HepG2 (cell line): ENCODE data around the gene PSMD1. TPM values are rescaled to one million over a fixed set of nuclear protein-coding genes. Genes with fewer than 3 reads are reported as not detected.

Source experiments
- ARNTL ChIP-seq: sonication (generic); formaldehyde crosslinking; IDR thresholded peaks from 2 replicates; pipeline ENCODE4 v1.4.0; 2020; ENCODE audit warnings: mild to moderate bottlenecking, missing genetic modification reagents
- ATF1 ChIP-seq: IDR thresholded peaks from 2 replicates; pipeline ENCODE4 v1.6.1; 2016; ENCODE audit warnings: mild to moderate bottlenecking, control low read depth
- GMEB1 ChIP-seq: sonication (generic); formaldehyde crosslinking; IDR thresholded peaks from 2 replicates; pipeline ENCODE4 v1.5.1; 2020; ENCODE audit warnings: missing genetic modification reagents, mild to moderate bottlenecking, borderline replicate concordance
- HNF4G ChIP-seq, 2 experiments: sonication (generic) in 1 of 2; formaldehyde crosslinking in 1 of 2; IDR thresholded peaks; 2 replicates each; pipeline versions ENCODE4 v1.4.0 to v1.6.1; 2011 to 2020; ENCODE audit warnings: borderline replicate concordance in 2 of 2, low read depth in 2 of 2, mild to moderate bottlenecking in 2 of 2, low read length in 1 of 2, missing genetic modification reagents in 1 of 2, moderate library complexity in 1 of 2
- KIAA2018 ChIP-seq: sonication (generic); formaldehyde crosslinking; IDR thresholded peaks from 2 replicates; pipeline ENCODE4 v1.5.0; 2020; ENCODE audit warnings: mild to moderate bottlenecking, missing genetic modification reagents, borderline replicate concordance
- NCOA5 ChIP-seq: sonication (generic); formaldehyde crosslinking; IDR thresholded peaks from 2 replicates; pipeline ENCODE4 v1.4.0; 2020; ENCODE audit warnings: missing genetic modification reagents
- POLR2AphosphoS2 ChIP-seq: IDR thresholded peaks from 2 replicates; pipeline ENCODE4 v1.6.1; 2011; ENCODE audit warnings: low read depth, low read length, improper control_type of control experiment
- SMAD1 ChIP-seq: sonication (generic); formaldehyde crosslinking; IDR thresholded peaks from 2 replicates; pipeline ENCODE4 v1.4.0; 2020; ENCODE audit warnings: missing genetic modification reagents, low read depth, mild to moderate bottlenecking, borderline replicate concordance
- STAT5B ChIP-seq: sonication (generic); formaldehyde crosslinking; IDR thresholded peaks from 2 replicates; pipeline ENCODE4 v1.4.0; 2020; ENCODE audit warnings: missing genetic modification reagents
- ZBTB8A ChIP-seq: sonication (generic); formaldehyde crosslinking; IDR thresholded peaks from 2 replicates; pipeline ENCODE4 v1.4.0; 2020; ENCODE audit warnings: mild to moderate bottlenecking, low read depth, missing genetic modification reagents, borderline replicate concordance
- ZC3H13 ChIP-seq: sonication (generic); formaldehyde crosslinking; IDR thresholded peaks from 2 replicates; pipeline ENCODE4 v1.8.1; 2023; ENCODE audit warnings: mild to moderate bottlenecking, missing genetic modification reagents, moderate library complexity
- ZNF281 ChIP-seq: sonication (generic); formaldehyde crosslinking; IDR thresholded peaks from 2 replicates; pipeline ENCODE4 v1.4.0; 2020; ENCODE audit warnings: missing genetic modification reagents, borderline replicate concordance
- ZNF33A ChIP-seq: sonication (generic); formaldehyde crosslinking; IDR thresholded peaks from 2 replicates; pipeline ENCODE4 v1.5.1; 2020; ENCODE audit warnings: missing genetic modification reagents, mild to moderate bottlenecking, moderate library complexity, borderline replicate concordance
- ZNF713 ChIP-seq: sonication (generic); formaldehyde crosslinking; IDR thresholded peaks from 2 replicates; pipeline ENCODE4 v1.4.0; 2020; ENCODE audit warnings: mild to moderate bottlenecking, missing genetic modification reagents
- ZNF740 ChIP-seq: sonication (generic); formaldehyde crosslinking; IDR thresholded peaks from 2 replicates; pipeline ENCODE4 v1.4.0; 2020; ENCODE audit warnings: missing genetic modification reagents
- polyA plus RNA-seq, 8 experiments: library from polyadenylated mRNA; depleted of rRNA in 3 of 8; stranded (reverse) in 7 of 8; unstranded in 1 of 8; fragments of >200 nt; fragmentation: Illumina TruSeq in 4 of 8; extraction: Trizol in 4 of 8; gene quantifications; 2 replicates each; pipeline versions ENCODE4 v1.2.1 to v1.2.3, GENCODE V29; 2011 to 2016; ENCODE audit warnings: low read depth in 4 of 8, missing spikeins in 1 of 8, mixed read lengths in 1 of 8; ENCODE audit not compliant: insufficient read depth in 1 of 8
- total RNA-seq, 5 experiments: library from RNA; depleted of rRNA; stranded (reverse); fragments of >200 nt; fragmentation: Illumina TruSeq; extraction: Trizol; gene quantifications; 2 replicates each; pipeline ENCODE4 v1.2.3, GENCODE V29; 2016; ENCODE audit warnings: low read depth in 1 of 5

PSMD1 gene
- total and polyA plus RNA-seq, 2 of the 13 experiments (the other 11 are each of a cell fraction or from before 2014, with no cell fraction given) = 136 to 191 TPM

DNA sequence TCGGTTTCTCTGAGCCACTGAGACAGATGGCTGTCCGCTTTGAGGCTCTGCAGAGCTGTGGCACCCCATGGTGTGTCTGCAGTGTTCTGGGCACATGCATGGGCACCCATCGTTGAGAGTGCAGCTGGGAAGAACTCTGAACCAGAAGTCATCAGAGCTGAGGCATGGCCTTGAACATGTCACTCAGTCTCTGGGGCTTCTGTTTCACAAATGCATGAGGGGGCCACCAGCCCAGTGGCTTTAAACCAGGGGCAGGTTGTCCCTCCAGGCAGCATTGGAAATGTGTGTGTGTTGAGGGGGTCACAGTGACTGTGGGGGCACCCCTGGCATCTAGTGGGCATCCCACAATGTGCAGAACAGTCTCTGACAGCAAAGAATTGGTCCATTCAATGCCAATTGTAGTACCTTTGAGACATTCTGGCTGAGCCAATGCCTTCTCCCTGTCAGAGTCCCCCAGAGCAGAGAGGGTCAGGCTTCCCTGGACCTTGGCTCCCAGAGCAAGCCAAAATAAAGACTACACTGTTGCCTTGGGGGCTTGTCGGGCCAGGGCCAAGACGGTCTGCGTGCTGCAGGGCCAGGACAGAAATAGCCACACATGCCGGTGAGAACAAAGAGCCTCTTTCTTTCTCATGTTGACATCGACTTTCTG is 9.3 kb upstream of the PSMD1 start (continued):
- TF ChIP-seq GMEB1 (CRISPR knock-in tag) (no peak; the same call in 1 of the 2 replicates), ZBTB8A (CRISPR knock-in tag) (no peak), NCOA5 (peak; percentile 24; the same call in 1 of the 2 replicates), ZNF740 (CRISPR knock-in tag) (no peak), ZC3H13 (CRISPR knock-in tag) (peak; percentile 84; the same call in 1 of the 2 replicates), ARNTL (CRISPR knock-in tag) (no peak), HNF4G (IDR thresholded peaks at IDR 0.05; ENCODE audit: borderline replicate concordance, low read depth, low read length) (no peak; the same call in 1 of the 2 replicates), HNF4G (CRISPR knock-in tag; IDR thresholded peaks at IDR 0.05; ENCODE audit: borderline replicate concordance, low read depth) (0 out of 2 replicates have a peak, but pooled peaks have one; percentile 60), KIAA2018 (CRISPR knock-in tag) (no peak), POLR2AphosphoS2 (no peak), ZNF33A (CRISPR knock-in tag) (no peak), ATF1 (CRISPR knock-in tag) (no peak), SMAD1 (CRISPR knock-in tag) (0 out of 2 replicates have a peak, but pooled peaks have one; percentile 40), ZNF713 (no peak), STAT5B (CRISPR knock-in tag) (no peak), ZNF281 (CRISPR knock-in tag) (0 out of 2 replicates have a peak, but pooled peaks have one; percentile 25)
